SK-N-SH treated with all-trans-retinoic acid at 6 μM for 48 hours (cell line): ENCODE data around the gene KRT39.

Source experiments
- TF ChIP-seq, protein P1 (sequence below): fragments of 250-450 bp; sonication (Bioruptor Pico); IDR thresholded peaks from 2 replicates; pipeline ENCODE4 v1.5.1; 2021; ENCODE audit warnings: mild to moderate bottlenecking, moderate library complexity
- TF ChIP-seq, protein P2 (sequence below): fragments of 250-450 bp; sonication (Bioruptor Pico); IDR thresholded peaks from 2 replicates; pipeline ENCODE4 v1.5.0; 2020; ENCODE audit warnings: mild to moderate bottlenecking, moderate library complexity

DNA sequence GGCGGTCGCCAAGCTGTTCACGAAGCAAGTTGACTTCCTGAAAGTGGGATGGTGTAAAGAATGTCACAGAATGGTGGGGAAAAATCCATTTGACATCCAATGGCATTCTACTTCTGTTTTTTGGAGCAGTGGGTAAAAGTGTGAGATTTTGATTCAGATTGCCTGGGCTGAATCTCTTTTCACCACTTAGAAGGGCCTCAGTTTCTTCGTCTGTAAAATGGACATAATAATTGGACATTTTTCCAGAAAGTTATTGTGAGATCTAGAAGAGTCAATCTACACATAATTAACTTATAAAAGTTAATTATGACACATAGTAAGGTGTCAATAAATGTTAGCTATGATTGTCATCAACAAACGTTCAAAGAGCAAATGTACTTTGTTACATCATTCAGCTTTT, 14.4 kb upstream of the KRT39 start:
- TF ChIP-seq, protein P1, sequence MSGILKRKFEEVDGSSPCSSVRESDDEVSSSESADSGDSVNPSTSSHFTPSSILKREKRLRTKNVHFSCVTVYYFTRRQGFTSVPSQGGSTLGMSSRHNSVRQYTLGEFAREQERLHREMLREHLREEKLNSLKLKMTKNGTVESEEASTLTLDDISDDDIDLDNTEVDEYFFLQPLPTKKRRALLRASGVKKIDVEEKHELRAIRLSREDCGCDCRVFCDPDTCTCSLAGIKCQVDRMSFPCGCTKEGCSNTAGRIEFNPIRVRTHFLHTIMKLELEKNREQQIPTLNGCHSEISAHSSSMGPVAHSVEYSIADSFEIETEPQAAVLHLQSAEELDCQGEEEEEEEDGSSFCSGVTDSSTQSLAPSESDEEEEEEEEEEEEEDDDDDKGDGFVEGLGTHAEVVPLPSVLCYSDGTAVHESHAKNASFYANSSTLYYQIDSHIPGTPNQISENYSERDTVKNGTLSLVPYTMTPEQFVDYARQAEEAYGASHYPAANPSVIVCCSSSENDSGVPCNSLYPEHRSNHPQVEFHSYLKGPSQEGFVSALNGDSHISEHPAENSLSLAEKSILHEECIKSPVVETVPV (CRISPR knock-in tag): no peak
- TF ChIP-seq, protein P2, sequence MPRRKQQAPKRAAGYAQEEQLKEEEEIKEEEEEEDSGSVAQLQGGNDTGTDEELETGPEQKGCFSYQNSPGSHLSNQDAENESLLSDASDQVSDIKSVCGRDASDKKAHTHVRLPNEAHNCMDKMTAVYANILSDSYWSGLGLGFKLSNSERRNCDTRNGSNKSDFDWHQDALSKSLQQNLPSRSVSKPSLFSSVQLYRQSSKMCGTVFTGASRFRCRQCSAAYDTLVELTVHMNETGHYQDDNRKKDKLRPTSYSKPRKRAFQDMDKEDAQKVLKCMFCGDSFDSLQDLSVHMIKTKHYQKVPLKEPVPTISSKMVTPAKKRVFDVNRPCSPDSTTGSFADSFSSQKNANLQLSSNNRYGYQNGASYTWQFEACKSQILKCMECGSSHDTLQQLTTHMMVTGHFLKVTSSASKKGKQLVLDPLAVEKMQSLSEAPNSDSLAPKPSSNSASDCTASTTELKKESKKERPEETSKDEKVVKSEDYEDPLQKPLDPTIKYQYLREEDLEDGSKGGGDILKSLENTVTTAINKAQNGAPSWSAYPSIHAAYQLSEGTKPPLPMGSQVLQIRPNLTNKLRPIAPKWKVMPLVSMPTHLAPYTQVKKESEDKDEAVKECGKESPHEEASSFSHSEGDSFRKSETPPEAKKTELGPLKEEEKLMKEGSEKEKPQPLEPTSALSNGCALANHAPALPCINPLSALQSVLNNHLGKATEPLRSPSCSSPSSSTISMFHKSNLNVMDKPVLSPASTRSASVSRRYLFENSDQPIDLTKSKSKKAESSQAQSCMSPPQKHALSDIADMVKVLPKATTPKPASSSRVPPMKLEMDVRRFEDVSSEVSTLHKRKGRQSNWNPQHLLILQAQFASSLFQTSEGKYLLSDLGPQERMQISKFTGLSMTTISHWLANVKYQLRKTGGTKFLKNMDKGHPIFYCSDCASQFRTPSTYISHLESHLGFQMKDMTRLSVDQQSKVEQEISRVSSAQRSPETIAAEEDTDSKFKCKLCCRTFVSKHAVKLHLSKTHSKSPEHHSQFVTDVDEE (CRISPR knock-in tag): no peak
